ENCODE data around the gene PGAM2. TPM values are rescaled to one million over a fixed set of nuclear protein-coding genes. Genes with fewer than 3 reads are reported as not detected.

Gene PGAM2
- total RNA-seq, 2 experiments from 2014 or later = 0.69 to 0.80 TPM

DNA sequence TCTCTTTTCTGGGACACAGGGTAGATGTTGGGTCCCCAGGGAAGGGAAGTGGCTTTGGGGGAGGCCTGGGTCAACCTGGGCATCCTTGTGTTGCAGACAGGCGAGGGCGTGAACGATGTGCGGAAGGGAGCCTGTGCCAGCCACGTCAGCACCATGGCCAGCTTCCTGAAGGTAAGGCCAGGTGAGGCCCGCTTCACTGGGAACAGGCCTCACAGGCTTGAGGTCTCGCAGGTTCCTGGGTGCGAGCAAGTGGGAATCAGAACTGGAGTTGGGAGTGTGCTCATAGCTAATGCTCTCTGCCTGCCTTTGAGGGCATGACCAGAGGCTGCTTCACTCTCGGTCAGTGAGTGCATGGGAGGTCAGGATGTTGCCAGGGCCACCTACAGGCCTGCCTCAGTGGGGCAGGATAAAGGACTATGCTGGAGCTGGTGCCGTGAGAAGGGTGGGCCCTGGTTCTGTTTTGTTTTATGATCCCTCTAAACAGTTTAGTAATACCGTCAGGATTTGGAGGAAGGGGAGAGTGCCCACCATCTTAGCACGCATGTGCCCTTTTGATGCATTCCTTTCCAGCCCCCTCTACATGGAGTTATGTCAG, 12.5 kb downstream of the PGAM2 start:
- Histone ChIP-seq H3K9me3 (ENCODE audit: low read length) (no peaks in the 10 kb centered on the region), H3K79me2 (ENCODE audit: insufficient read depth, low read depth, low read length) (peaks cover 15% of the 10 kb centered on the region; the same call in 1 of the 2 replicates), H3K27ac (ENCODE audit: low read depth, low read length, poor library complexity, severe bottlenecking) (no peak overlapping the region), H3K4me2 (ENCODE audit: low read length) (no peak overlapping the region), H4K20me1 (ENCODE audit: insufficient read depth, low read length) (no peaks in the 10 kb centered on the region; the same call in 1 of the 2 replicates), H3K4me1 (ENCODE audit: insufficient read depth, low read length, poor library complexity, severe bottlenecking) (peaks cover 12% of the 10 kb centered on the region), H3K4me3 (ENCODE audit: low read depth, low read length, poor library complexity, severe bottlenecking) (no peak overlapping the region), H2AFZ (ENCODE audit: low read length) (no peak overlapping the region), H3K9me2 (ENCODE audit: insufficient read depth, low read length) (no peaks in the 10 kb centered on the region), H3K36me3 (ENCODE audit: insufficient read depth, low read length) (peaks cover 90% of the 10 kb centered on the region)
- intact Hi-C loops (cut with micrococcal nuclease; ENCODE audit: unreplicated experiment) = no loop called here
- TF ChIP-seq EZH2phosphoT487 (IDR thresholded peaks at IDR 0.05; ENCODE audit: borderline replicate concordance, low read depth, low read length) = no peak
- TF ChIP-seq, protein P1, sequence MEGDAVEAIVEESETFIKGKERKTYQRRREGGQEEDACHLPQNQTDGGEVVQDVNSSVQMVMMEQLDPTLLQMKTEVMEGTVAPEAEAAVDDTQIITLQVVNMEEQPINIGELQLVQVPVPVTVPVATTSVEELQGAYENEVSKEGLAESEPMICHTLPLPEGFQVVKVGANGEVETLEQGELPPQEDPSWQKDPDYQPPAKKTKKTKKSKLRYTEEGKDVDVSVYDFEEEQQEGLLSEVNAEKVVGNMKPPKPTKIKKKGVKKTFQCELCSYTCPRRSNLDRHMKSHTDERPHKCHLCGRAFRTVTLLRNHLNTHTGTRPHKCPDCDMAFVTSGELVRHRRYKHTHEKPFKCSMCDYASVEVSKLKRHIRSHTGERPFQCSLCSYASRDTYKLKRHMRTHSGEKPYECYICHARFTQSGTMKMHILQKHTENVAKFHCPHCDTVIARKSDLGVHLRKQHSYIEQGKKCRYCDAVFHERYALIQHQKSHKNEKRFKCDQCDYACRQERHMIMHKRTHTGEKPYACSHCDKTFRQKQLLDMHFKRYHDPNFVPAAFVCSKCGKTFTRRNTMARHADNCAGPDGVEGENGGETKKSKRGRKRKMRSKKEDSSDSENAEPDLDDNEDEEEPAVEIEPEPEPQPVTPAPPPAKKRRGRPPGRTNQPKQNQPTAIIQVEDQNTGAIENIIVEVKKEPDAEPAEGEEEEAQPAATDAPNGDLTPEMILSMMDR (conservative IDR thresholded peaks at IDR 0.05; ENCODE audit: low read length) = no peak
- ChIA-PET POLR2A (no interaction called here), CTCF (ENCODE audit: unreplicated experiment) (no interaction called here)
- no TSS peak for BruUV-seq (replicated peaks)
- no peak for DNase-seq (ENCODE audit: low spot score)

DNA sequence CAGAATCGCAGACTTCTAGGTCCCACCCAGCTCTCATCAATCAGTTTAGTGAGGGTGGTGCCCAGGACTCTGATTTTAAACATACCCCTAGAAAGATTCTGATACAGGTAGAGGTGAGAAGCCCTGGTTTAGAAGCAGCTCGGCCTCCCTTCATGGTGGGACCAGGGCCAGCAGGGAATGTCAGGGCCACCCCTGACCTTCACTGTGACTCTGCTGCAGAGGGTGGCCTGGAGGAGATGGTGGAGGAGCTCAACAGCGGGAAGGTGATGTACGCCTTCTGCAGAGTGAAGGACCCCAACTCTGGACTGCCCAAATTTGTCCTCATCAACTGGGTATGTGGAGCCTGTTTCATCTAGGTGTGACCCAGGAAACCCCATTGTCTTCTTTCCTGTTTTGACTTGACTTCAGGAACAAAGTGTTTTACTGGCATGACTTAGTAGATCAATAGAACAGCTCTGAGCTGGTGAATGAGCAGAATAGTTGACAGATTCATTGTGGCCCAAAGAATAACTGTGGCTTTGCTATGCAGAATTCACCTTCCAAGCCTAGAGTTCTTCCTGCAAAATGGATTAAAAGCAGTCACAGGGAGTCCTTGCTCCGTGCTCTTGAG, 13.7 kb downstream of the PGAM2 start:
- H3K4me3 ChIP-seq (ENCODE audit: low read depth, low read length, poor library complexity, severe bottlenecking) = no peak overlapping the region
- ChIA-PET CTCF (ENCODE audit: unreplicated experiment) (no interaction called here), POLR2A (interaction anchor here (0.7 to 0.8 kb wide), 3 partner anchors 99 to 792 kb away, joined by 3 to 5 read pairs (median 4); partner anchors contain the start of gene YKT6)
- peaks cover 5% of the 10 kb centered on the region; the same call in 1 of the 2 replicates for H4K20me1 ChIP-seq (ENCODE audit: insufficient read depth, low read length)
- no peaks in the 10 kb centered on the region for H3K9me3 ChIP-seq (ENCODE audit: low read length)
- intact Hi-C loops (cut with micrococcal nuclease; ENCODE audit: unreplicated experiment) = no loop called here
- H3K36me3 ChIP-seq (ENCODE audit: insufficient read depth, low read length) = peaks cover 87% of the 10 kb centered on the region
- no peak for DNase-seq (ENCODE audit: low spot score)
- H2AFZ ChIP-seq (ENCODE audit: low read length) = no peak overlapping the region
- no peak overlapping the region for H3K4me2 ChIP-seq (ENCODE audit: low read length)
- no peaks in the 10 kb centered on the region for H3K9me2 ChIP-seq (ENCODE audit: insufficient read depth, low read length)
- no TSS peak for BruUV-seq (replicated peaks)
- H3K79me2 ChIP-seq (ENCODE audit: insufficient read depth, low read depth, low read length) = peaks cover 25% of the 10 kb centered on the region
- H3K27ac ChIP-seq (ENCODE audit: low read depth, low read length, poor library complexity, severe bottlenecking) = no peak overlapping the region
- no peak for TF ChIP-seq EZH2phosphoT487 (IDR thresholded peaks at IDR 0.05; ENCODE audit: borderline replicate concordance, low read depth, low read length)
- TF ChIP-seq, protein P1 (conservative IDR thresholded peaks at IDR 0.05; ENCODE audit: low read length) = no peak
- H3K4me1 ChIP-seq (ENCODE audit: insufficient read depth, low read length, poor library complexity, severe bottlenecking) = peaks cover 14% of the 10 kb centered on the region

DNA sequence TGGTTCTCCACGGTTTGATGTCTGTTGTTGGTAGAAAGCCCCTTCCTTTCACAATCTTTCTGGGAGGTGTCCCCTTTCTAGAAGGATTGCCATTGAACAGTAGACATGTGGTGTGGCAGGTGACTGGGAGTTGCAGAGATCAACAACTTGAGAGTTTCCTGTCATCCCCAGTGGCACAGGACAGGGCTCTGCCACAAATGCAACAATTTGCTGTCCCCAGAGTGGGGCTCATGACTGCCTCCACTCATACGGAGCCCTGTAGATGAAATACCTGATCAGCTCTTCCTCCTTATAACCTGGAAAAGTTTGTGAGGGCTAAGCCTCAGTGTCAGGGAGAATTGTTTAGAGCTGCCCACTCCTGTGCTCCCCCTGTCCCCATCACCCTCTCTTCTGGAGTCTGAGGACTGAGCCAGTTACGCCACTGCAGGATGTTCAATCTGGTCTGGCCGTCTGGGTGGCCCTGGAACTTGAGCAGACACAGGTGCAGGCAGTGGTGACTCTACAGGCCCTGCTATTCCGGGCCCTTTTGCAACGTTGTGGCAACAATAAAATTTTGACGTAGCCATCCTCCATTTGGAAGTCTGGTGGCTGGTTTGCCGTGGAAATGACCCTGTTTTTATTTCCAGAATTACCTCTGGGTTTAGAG, 14.3 kb downstream of the PGAM2 start:
- peaks cover 32% of the 10 kb centered on the region for H3K79me2 ChIP-seq (ENCODE audit: insufficient read depth, low read depth, low read length)
- intact Hi-C loops (cut with micrococcal nuclease; ENCODE audit: unreplicated experiment) = no loop called here
- no peak for TF ChIP-seq EZH2phosphoT487 (IDR thresholded peaks at IDR 0.05; ENCODE audit: borderline replicate concordance, low read depth, low read length)
- TF ChIP-seq, protein P1 (conservative IDR thresholded peaks at IDR 0.05; ENCODE audit: low read length) = no peak
- peaks cover 21% of the 10 kb centered on the region for H3K4me1 ChIP-seq (ENCODE audit: insufficient read depth, low read length, poor library complexity, severe bottlenecking)
- H3K4me3 ChIP-seq (ENCODE audit: low read depth, low read length, poor library complexity, severe bottlenecking) = no peak overlapping the region
- H4K20me1 ChIP-seq (ENCODE audit: insufficient read depth, low read length) = peaks cover 5% of the 10 kb centered on the region
- H3K4me2 ChIP-seq (ENCODE audit: low read length) = no peak overlapping the region
- no TSS peak for BruUV-seq (replicated peaks)
- DNase-seq (ENCODE audit: low spot score) = no peak
- no peaks in the 10 kb centered on the region for H3K9me3 ChIP-seq (ENCODE audit: low read length)
- POLR2A ChIA-PET = no interaction called here
- CTCF ChIA-PET (ENCODE audit: unreplicated experiment) = no interaction called here
- H3K9me2 ChIP-seq (ENCODE audit: insufficient read depth, low read length) = no peaks in the 10 kb centered on the region
- H2AFZ ChIP-seq (ENCODE audit: low read length) = no peak overlapping the region
- no peak overlapping the region for H3K27ac ChIP-seq (ENCODE audit: low read depth, low read length, poor library complexity, severe bottlenecking)
- peaks cover 80% of the 10 kb centered on the region for H3K36me3 ChIP-seq (ENCODE audit: insufficient read depth, low read length)
